GM18870 (cell line): ENCODE results near the gene UCN2.
A peak's percentile ranks its signal among the peaks of the same experiment; 100 is the strongest.

ENCODE experiments used
- ATAC-seq: cut with Tn5 transposase; IDR thresholded peaks from one replicate; pipeline ENCODE4 v1.9.1; 2021; ENCODE audit warnings: moderate library complexity; ENCODE audit not compliant: unreplicated experiment

The UCN2 gene, protein sequence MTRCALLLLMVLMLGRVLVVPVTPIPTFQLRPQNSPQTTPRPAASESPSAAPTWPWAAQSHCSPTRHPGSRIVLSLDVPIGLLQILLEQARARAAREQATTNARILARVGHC

DNA sequence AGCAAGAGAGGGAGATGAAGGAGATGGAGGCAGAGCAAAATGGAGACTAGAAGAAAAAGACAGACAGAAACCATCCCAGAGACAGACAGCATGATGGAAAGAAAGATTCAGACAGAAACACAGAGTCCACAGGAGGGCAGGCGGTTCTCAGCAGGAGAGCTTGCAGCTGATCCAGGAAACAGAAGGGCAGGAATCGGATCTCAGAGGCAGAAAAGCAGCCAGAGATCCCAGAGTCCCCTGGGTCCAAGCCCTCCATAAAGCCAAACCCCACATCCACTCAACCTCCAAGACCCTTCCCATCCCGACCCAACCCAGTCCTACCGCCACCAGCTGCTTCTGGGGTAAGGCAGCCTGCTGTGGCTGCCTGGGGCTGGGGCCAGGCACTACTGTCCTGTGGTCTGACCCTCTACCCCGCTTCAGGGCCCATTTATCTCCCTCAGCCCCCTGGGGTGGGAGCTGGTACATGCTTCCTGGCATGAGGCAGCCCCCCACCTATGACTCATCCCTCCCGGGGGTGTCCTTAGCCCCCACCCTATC lies at the start of gene UCN2:
TSS of gene UCN2 (minus strand) at position 400 of the 537 bp plus-strand sequence. CDS start 657 bp downstream, outside the sequence.
- no peak for ATAC-seq

DNA sequence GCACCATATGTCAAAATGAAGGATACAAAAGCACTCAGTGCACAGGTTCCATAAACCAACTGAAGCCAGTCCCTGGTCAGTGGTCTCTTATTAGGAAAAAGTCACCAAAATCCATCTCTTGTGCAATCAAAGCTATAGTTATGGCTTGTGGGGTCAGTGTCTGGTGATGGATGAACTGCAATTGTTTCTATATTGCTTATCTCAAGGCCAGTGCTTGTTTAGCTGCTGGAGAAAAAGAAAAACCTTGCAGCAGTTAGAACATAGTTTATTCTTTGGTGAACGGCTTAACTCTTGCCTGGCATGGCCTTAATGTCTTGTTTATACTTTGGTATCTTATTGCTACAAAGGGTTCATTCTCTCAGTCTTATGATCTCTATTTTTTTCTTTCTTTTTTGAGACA lies 48.7 kb upstream of the UCN2 start:
- no peak for ATAC-seq

DNA sequence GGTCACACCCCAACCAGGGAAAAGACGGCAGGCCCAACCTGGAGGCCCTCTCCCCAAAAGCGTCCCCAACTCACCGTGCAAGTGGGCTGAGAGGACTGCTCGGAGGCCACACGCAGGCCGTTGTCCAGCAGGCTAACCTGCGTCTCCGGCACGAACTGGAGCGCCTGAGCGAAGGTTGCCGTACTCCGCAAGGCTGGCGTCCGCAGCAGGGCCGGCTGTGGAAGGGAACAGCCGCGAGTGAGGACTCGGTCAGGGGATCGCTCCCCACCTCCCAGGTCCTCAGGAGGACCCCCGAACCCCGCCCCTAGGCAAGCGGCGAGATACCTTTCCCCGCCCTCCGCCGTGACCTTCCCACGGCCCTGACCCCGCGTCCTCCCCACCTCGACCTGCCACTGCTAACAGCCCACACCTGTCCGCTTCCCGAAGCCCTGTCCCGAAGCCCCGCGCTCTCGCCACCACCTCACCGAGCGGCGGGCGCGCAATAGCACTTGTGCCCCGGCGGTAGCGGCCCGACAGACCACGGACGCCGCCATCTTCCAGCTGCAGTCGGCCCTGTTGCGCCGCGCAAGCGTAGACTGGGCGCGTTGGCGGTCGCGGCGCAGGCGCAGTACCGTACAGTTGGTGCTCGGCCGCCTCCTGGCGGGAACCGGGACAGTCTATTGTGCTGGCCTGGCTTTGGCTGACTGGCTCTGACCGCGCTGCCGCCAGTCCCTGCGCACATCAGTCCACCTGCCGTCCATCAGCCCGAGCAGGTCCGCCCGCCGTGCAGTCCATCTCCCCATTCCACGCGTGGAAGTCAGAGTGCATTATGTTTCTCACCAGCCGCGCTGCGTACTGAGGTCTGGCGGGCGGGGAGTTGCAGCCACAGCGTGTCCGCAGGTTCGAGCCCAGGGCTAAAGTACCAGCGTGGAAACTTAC lies 45.8 kb upstream of the UCN2 start, which contains the start of gene UQCRC1:
TSS of gene UQCRC1 (minus strand) at position 559 of the 918 bp plus-strand sequence. CDS start at position 533, 26 bp downstream.
- peak; percentile 78 for ATAC-seq

DNA sequence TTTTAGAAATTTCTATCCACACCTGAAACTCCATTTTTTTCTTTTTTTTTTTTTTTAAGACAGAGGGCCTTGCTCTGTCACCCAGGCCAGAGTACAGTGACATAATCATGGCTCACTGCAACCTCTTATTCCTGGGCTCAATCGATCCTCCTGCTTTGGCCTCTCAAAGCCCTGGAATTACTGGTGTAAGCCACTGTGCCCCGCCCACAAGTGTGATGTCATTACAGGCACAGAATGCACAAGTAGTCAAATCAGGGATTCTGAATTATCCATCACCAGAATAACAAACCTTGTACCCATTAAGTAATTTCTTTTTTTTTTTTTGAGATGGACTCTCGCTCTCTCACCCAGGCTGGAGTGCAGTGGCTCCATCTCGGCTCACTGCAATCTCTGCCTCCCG lies 43.9 kb upstream of the UCN2 start:
- no peak for ATAC-seq

DNA sequence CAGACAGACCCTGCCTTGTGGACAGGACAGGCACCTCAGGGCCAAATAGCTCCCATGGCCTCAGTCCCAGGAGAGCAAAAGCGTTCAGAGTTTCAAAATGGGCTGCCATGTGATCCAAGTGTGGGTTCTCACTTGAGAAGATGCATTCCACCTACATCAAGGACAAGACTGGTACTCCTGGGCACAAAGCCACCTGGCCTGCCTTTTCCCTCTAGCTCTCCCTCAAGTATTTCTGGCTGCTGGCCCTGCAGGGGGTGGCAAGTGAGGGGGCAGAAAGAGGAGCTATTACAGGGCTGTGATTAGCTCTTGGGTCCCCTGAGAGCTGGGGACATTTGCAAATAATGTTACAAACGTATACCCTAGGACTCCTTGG lies 38.0 kb upstream of the UCN2 start:
- ATAC-seq = no peak

DNA sequence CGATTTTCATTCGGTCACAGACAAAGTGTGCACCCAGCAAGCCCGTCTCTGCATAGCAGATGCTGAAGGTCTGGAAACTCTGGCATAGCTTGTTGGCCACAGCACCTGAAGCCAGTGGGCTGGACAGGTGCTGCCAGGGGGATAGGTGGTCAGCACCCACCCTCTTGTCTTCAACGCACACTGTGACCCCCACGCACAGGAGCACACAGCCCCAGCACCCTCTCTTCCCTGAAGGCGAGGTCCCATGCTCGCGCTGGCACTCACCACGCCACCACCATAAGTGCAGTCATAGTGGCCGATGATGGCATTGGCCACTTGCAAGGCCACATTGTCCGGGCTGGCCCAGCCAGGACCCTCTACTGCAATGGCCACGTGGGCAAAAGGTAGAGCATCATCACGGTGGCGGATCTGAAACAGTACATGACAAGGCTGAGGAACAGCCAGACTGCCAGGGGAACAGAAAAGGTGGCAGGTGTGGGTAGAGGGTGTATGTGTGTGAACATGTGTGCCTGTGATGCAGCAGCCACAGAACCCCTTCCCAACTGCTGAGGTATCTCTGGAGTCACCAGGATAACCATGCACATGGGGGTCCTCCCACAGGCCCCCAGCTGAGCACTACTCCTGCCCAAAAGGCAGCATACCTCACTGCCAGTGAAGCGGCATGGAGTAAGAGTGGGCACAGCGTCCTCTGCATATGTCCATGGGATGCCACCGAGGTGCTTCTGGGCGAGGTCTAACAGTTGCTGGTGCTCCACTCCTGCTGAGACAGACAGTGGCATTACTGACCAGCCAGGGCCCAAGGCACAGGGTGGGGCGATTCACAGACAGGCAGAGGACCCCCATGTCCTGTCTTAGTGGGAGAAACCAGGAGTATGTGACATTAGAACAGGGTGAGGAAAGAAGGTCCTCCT lies 37.4 kb upstream of the UCN2 start:
- ATAC-seq = no peak

DNA sequence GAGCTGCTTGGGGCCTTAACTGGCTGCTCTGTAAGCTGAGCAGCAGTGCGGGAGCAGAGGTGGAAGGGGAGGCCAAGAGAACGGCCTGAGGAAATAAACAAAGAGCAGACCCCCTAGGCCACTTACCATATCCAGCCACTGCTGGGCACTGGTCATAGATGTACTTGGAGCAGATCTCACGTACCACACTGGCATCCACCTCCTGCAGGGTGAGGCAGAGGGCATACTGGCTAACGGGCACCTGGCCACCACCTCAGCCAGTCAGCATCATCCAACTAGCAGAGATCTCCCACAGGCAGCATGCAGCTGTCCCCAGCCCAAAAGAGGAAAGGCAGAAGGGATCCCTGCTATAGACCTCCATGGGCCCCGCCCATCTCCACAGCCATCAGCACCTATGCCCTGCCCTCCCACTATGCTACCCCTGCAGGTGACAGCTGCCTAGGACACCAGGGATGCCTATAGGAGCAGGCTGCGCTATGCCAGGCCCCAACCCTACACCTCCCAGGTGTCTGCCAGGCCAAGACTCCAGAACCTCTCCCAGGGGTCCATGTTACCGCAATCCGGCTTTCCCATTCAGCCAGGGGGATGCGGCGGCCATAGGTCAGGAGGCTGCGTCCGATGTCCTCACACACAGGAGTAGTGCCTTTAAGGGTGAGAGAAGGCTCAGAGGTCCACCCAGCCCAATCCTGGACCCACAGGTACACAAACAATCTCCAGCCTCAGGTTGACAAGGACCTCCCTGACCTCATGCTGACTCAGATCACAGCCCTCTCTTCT lies 36.1 kb upstream of the UCN2 start:
- ATAC-seq = no peak

DNA sequence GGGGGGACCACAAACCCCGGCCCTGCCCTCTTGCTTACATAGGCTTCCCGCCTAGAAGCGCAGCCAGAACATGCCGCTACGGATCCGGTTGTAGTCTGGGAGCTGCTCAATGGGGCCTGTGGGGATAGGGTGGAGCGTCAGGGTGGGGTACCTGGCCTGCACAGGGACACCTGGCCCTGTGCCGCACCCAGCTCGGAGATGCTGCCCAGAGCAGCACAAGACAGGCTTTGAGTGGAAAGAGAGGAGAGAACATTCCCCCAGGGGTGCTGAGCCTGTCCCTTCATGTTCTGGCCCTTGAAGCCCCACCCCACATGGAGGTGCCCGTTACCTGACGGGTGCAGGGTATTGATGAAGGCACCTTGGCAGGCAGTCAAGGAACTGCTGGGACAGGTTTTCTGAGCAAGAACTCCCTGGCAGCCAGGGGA lies 35.5 kb upstream of the UCN2 start:
- ATAC-seq = no peak

DNA sequence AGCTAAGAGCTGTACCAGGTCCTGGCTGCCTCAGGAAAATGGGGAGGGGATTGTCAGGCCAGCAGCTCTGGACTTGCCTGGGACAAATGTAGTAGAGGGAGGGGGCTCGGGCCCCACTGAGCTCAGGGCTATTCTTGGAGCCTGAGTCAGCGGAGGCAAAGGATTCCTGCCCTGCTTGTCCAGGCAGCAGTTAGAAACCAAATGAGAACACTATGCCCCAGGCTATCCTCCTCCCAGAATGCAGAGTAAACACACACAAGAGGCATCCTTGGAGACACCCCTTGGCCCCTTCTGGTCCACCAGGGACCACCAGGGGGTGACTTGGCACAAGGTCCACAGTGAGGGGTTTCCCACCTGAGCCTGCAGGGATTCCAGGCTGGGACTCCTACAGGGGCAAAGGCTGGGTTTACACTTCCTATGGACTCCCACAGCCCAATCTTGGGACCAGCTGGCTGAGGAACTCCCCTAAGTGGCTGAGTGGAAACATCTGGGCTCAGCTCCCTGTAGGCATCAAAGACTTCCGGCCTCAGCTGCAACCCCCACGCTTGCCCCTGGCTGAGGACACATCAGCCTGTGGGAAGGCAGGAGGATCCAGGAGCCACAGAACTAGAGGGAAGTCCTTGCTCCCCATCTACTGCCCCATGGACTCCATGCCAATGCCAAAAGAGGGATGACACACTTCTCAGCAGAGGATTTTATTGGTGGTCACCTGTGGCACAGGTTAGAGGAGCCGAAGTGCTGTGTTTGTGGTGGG lies 34.9 kb upstream of the UCN2 start:
- no peak for ATAC-seq

DNA sequence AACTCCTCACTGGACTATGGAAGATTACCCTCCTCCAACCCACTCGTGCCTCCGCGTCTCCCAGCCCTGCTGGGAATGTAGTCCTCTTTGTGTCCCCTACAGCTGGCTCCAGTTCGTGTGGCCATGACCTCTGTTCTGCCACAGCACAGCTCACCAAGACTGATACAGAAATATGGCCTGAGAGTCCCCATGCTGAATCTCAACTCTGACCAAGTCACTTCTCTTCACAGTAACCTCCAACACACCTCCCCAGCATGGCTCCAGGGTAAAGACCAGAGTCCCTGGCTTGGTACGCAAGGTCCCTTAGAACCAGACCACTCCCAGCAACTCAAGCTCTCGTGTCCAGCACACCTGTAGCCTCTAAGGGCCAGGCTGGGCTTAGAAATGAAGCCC lies 33.8 kb upstream of the UCN2 start:
- no peak for ATAC-seq

DNA sequence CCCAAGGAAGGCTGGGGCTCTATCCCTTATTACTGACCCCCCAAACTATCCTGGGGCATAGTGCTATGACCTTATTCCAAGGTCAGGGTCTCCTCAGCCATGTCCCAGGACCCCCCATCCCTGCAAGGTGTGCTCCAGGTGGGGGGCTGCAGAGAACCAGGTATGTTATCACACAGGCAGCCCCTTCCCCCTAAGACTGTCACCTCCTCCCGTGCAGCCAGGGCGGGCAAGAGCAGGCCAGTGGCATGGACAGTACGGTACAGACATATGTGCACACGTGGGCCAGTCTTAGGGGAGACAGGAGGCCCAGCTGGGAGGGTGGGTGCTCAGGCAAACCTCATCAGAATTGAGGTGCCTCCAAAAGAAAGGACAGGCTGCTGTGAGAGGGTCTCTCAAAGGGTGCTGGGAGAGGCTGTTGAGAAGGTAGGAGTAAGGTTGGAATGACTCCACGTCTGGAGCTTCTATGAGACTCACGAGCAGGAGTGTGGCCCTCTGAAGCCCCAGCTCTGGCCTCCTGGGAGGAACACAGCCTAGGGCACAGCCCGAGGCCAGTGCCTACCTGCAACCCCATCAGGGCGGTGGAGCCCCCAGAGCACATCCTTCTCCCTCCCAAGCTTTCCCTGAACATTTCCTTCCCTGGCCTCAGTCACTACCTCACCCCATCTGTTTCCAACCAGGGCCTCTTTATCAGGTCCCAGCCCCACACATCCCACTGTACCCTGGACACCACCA lies 33.3 kb upstream of the UCN2 start:
- ATAC-seq = no peak

DNA sequence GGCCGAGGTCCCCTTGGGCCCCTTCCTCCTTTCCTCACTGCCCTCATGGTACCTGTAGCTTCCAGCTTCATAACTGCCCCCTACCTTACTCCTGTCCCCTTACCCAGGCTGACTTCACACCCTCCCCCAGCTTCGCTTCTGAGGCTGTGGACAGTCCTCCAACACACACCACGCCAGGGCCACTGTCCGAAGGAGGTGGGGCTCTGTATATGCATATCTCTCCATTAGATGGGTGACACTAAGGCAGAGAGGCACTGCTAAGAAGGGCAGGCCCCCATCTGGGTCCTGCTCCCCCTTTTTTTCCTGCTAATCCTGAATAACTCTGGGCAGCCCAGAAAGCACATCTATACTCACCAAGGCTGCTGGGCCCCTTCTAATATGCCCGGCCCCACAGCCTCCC lies 32.6 kb upstream of the UCN2 start:
- ATAC-seq = no peak

DNA sequence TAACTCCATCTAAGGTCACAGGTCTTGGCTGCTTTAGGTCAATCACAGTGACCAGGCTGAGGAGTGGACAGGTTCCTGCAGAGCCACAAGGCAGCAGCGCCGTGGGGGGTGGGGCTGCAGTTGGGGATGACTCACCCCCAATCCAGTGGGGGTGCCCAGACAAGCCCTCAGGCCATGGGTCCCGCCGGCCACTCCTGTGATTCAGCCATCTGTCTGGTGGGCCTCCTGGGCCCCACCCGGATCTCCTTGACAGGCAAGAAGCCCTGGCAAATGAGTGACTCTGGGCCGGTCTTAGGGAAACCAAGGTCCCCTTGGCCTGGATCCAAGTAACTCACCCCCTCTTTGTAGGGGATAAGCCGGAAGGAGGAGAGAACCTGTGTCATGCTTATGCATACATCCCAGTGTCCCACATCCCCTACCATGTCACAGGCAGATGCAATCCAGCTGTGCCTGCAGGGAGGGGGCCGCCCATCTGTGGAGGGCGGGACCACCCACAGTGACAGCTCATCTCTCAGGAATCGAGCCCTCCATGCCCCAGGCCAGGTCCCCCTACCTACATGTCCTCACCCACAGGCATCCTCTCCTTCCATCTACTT lies 32.0 kb upstream of the UCN2 start:
- no peak for ATAC-seq

DNA sequence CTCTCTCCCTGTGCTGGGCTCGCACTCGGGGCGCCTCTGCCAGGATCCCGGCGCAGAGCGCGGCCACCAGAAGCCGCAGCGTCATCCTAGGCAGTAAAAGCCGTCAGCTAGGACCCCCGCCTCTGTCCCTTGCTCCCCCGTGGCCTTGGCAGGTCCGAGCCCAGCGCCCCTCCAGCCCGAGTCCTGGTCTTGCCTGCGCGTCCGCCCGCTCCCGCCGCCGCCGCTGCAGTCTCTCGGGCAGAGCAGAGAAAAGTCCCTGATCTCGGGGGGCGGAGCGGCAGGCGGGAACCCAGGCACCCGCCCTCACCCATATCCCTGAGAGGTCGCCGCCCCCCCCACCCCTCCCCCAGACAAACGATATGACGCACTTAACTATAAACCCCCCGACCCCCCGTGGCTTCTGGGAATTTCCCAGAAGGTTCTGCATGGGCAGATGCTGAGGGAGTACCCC lies 31.5 kb upstream of the UCN2 start, which contains the start of gene COL7A1:
TSS of gene COL7A1 (minus strand) at position 255 of the 451 bp plus-strand sequence. CDS start at position 85, 170 bp downstream.
- no peak for ATAC-seq

DNA sequence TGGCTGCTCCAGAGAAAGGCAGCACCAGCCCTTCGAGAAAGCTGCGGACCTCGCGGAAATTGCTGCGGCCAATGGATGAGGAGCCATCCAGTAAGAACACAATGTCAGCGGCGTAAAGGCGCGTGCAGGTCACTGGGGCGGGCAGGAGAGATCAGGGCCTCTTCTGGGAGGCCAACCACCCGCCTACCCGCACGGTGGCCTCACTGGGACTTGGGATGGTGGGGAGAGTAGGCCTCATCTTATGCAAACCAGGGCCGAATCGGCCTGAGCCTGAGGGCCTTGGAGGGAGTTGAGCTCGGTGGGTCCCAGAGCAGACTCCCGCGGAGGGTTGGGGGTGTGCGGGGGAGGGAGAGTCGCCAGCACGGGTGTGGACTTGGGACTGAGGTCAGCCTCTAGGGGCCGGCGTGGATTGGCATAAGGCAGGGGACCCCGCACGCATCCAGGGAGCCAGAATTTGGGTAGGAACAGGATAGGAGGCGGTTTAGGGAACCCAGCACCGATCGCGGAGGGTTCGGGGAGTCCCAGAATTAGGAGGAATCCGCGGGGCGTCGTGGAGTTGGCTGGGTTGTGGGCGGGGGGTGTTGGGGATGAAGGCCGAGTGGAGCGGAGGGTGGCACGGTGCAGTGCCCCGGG lies 31.0 kb upstream of the UCN2 start:
- ATAC-seq = no peak

DNA sequence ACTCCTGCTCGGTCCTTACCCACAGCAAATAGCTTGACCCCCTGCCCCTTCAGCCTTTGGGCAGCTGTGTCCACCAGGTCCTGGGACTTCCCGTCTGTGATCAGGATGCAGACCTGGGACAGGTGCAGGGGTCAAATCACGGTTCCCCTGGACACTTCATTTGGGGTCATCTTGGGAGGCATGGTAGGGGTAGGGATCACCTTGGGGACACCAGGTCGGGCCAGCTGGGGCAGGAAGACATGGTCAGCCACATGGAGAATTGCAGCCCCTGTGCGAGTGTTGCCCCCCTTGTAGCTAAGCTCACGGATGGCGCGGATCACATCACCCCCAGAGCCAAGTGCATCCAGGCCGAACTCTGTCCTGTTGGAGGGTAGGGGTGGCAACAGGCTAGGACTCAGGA lies 29.8 kb upstream of the UCN2 start:
- no peak for ATAC-seq

DNA sequence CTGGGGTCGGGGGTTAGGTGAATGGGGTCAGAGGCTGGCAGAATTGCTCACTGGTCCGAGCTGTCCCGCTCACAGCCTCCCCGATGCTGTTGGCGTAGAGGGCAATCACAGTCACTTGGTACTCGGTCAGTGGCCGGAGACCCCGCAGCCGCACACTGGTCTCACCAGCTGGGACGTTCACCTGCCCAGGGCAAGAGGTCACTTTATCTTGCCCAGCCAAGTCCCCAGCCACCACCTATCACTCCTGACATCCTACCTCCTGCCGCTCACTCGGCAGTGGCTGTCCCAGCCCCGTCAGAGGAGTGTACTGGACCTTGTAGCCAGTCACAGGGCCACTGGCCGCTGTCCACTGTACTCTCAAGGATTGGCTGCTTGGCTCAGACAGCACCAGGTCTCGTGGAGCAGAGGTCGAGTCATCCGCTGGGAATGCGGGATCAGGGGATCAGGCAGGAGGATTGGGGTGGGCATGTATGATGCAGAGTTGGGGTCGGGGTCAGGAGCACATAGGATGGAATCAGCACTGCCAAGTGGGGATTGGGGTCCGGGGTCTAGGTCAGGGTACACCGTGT lies 29.0 kb upstream of the UCN2 start:
- no peak for ATAC-seq
